ENCODE data around the gene NCKAP5L.
"Not testable (repeated sequence)": the region's sequence is repeated elsewhere in the genome, so short reads cannot be mapped to it uniquely, and the experiment has no call there.

NCKAP5L gene

GRCh38 chr12:49865109-49865781 lies 37.0 kb upstream of the NCKAP5L start:
- FAIRE-seq = no peak

- FAIRE-seq = no peak
These were observed 36.5 kb upstream of the NCKAP5L start for GRCh38 chr12:49864798-49865090.

GRCh38 chr12:49863946-49864797 lies 36.0 kb upstream of the NCKAP5L start:
- no peak for FAIRE-seq

- FAIRE-seq = not testable (repeated sequence)
These were observed 32.7 kb upstream of the NCKAP5L start for GRCh38 chr12:49860921-49861320.

- not testable (repeated sequence) for FAIRE-seq
These were observed 27.7 kb upstream of the NCKAP5L start for GRCh38 chr12:49855890-49856289.

GRCh38 chr12:49854976-49855375 lies 26.8 kb upstream of the NCKAP5L start:
- FAIRE-seq = no peak

GRCh38 chr12:49853671-49854070 lies 25.5 kb upstream of the NCKAP5L start:
- FAIRE-seq = no peak

GRCh38 chr12:49847161-49847560 lies 18.9 kb upstream of the NCKAP5L start:
- no peak for FAIRE-seq

GRCh38 chr12:49846032-49846431 lies 17.8 kb upstream of the NCKAP5L start:
- no peak for FAIRE-seq

- FAIRE-seq = no peak
These were observed 15.7 kb upstream of the NCKAP5L start for GRCh38 chr12:49843876-49844437.

- no peak for FAIRE-seq
These were observed 15.2 kb upstream of the NCKAP5L start for GRCh38 chr12:49843411-49843810.

- FAIRE-seq = no peak
These were observed 14.5 kb upstream of the NCKAP5L start, which contains the start of gene BCDIN3D for GRCh38 chr12:49842519-49843352. Gene BCDIN3D, minus strand, starts transcription at chr12:49843106. Its CDS starts 19 bp downstream, at chr12:49843087.

- FAIRE-seq = no peak
These were observed 10.9 kb upstream of the NCKAP5L start for GRCh38 chr12:49838973-49839633.

- no peak for FAIRE-seq
These were observed 4.7 kb upstream of the NCKAP5L start for GRCh38 chr12:49832836-49833421.

GRCh38 chr12:49831717-49832116 lies 3.5 kb upstream of the NCKAP5L start:
- FAIRE-seq = no peak

GRCh38 chr12:49827401-49828099 lies 663 bp downstream of the NCKAP5L start:
- FAIRE-seq = no peak

- FAIRE-seq = no peak
These were observed 1.2 kb downstream of the NCKAP5L start for GRCh38 chr12:49827051-49827400.

GRCh38 chr12:49825971-49826421 lies 2.2 kb downstream of the NCKAP5L start:
- no peak for FAIRE-seq

GRCh38 chr12:49825360-49825970 lies 2.7 kb downstream of the NCKAP5L start:
- FAIRE-seq = no peak

- no peak for FAIRE-seq
These were observed 3.3 kb downstream of the NCKAP5L start for GRCh38 chr12:49824895-49825294.

GRCh38 chr12:49824416-49824815 lies 3.8 kb downstream of the NCKAP5L start:
- no peak for FAIRE-seq
